Tibial nerve (tissue), 4 donors: Measurements from ENCODE around the gene RIN1.
"Not testable (repeated sequence)": the region's sequence is repeated elsewhere in the genome, so short reads cannot be mapped to it uniquely, and the experiment has no call there.

Experiments
- CTCF ChIP-seq, 5 experiments: fragments of 200-600 bp in 3 of 5; fragments of 450-650 bp in 2 of 5; sonication (generic) in 3 of 5; IDR thresholded peaks; one replicate each; pipeline ENCODE4 v1.5.1; 2016 to 2019; ENCODE audit warnings: antibody characterized with exemption in 5 of 5, mild to moderate bottlenecking in 3 of 5, moderate library complexity in 2 of 5
- EP300 ChIP-seq, 2 donors: sonication (generic); formaldehyde crosslinking; IDR thresholded peaks; one replicate each; pipeline ENCODE4 v1.6.1; 2017; ENCODE audit warnings: antibody characterized with exemption in 2 of 2, mild to moderate bottlenecking in 1 of 2
- POLR2A ChIP-seq, 2 donors: fragments of 450-650 bp; IDR thresholded peaks; one replicate each; pipeline ENCODE4 v1.6.1; 2017; ENCODE audit warnings: antibody characterized with exemption in 2 of 2, mild to moderate bottlenecking in 2 of 2, moderate library complexity in 2 of 2

DNA sequence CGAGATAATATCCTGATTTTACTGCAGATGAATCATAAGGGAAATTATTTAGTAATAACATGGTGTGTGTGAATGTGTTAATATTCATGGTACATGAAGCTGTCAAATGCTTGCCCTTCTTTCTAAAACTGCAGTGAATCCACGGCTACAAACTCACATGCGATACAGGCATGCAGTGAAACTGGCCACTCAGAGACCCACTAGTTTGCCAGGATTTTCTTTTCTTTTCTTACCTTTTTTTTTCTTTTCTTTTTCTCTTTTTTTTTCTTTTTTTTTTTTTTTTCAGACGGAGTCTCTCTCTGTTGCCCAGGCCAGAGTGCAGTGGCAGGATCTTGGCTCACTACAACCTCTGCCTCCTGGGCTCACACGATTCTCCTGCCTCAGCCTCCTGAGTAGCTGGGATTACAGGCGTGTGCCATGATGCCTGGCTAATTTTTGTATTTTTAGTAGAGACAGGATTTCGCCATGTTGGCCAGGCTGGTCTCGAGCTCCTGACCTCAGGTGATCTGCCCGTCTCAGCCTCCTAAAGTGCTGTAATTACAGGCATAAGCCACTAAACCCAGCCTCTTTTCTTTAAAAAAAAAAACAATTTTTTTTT, 37.6 kb upstream of the RIN1 start:
- not testable (repeated sequence) for TF ChIP-seq CTCF, EP300, POLR2A (IDR thresholded peaks at IDR 0.05)
